ENCODE results near the gene HNRNPM. TPM values are rescaled to one million over a fixed set of nuclear protein-coding genes. Genes with fewer than 3 reads are reported as not detected.

Gene HNRNPM
- total and polyA plus RNA-seq, 2 experiments from 2014 or later = 69.3 to 159 TPM

- Histone ChIP-seq H3K27ac (no peak overlapping the region), H2AFZ (no peak overlapping the region), H3K79me2 (peaks cover 99% of the 10 kb centered on the region), H3K27me3 (no peaks in the 10 kb centered on the region), H3K4me1 (ENCODE audit: insufficient read depth) (no peaks in the 10 kb centered on the region), H3K9me3 (ENCODE audit: low read depth) (no peaks in the 10 kb centered on the region), H3K4me2 (no peak overlapping the region), H3K36me3 (replicated peaks; ENCODE audit: insufficient read depth, low read depth) (peaks cover 6% of the 10 kb centered on the region), H4K20me1 (ENCODE audit: insufficient read depth, poor library complexity, severe bottlenecking) (peaks cover 52% of the 10 kb centered on the region), H3K4me3 (no peak overlapping the region), H3K9me2 (replicated peaks; ENCODE audit: insufficient read depth) (no peaks in the 10 kb centered on the region)
- no peak for DNase-seq (ENCODE audit: low spot score)
- no peak for TF ChIP-seq EZH2phosphoT487 (IDR thresholded peaks at IDR 0.05; ENCODE audit: low read depth, severe bottlenecking, unreplicated experiment)
- 100% methylated on average over 1 of the region's 1 CpG for WGBS (ENCODE audit: low lambda C conversion rate, missing lambda C conversion rate)
Measured at GRCh38 chr19:8475005-8475404, 30.2 kb downstream of the HNRNPM start.

GRCh38 chr19:8476524-8476923 lies 31.7 kb downstream of the HNRNPM start:
- 91% methylated on average over 8 of the region's 8 CpGs for WGBS (ENCODE audit: low lambda C conversion rate, missing lambda C conversion rate)
- H3K27ac ChIP-seq = no peak overlapping the region
- no peaks in the 10 kb centered on the region for H3K4me1 ChIP-seq (ENCODE audit: insufficient read depth)
- no peaks in the 10 kb centered on the region for H3K27me3 ChIP-seq
- TF ChIP-seq EZH2 (IDR thresholded peaks at IDR 0.05; ENCODE audit: borderline replicate concordance) = no peak
- TF ChIP-seq CTCF (IDR thresholded peaks at IDR 0.05; ENCODE audit: poor library complexity) = no peak
- no peak for TF ChIP-seq EZH2phosphoT487 (IDR thresholded peaks at IDR 0.05; ENCODE audit: low read depth, severe bottlenecking, unreplicated experiment)
- H3K9me3 ChIP-seq (ENCODE audit: low read depth) = no peaks in the 10 kb centered on the region
- H3K4me2 ChIP-seq = no peak overlapping the region
- peaks cover 6% of the 10 kb centered on the region for H3K36me3 ChIP-seq (replicated peaks; ENCODE audit: insufficient read depth, low read depth)
- peaks cover 56% of the 10 kb centered on the region for H4K20me1 ChIP-seq (ENCODE audit: insufficient read depth, poor library complexity, severe bottlenecking)
- H3K4me3 ChIP-seq = no peak overlapping the region
- H3K79me2 ChIP-seq = peaks cover 99% of the 10 kb centered on the region
- H2AFZ ChIP-seq = no peak overlapping the region
- no peaks in the 10 kb centered on the region for H3K9me2 ChIP-seq (replicated peaks; ENCODE audit: insufficient read depth)
- no peak for DNase-seq (ENCODE audit: low spot score)

GRCh38 chr19:8477889-8478288 lies 33.1 kb downstream of the HNRNPM start:
- no peaks in the 10 kb centered on the region for H3K27me3 ChIP-seq
- DNase-seq (ENCODE audit: low spot score) = no peak
- no peak overlapping the region for H2AFZ ChIP-seq
- 89% methylated on average over 4 of the region's 4 CpGs for WGBS (ENCODE audit: low lambda C conversion rate, missing lambda C conversion rate)
- H4K20me1 ChIP-seq (ENCODE audit: insufficient read depth, poor library complexity, severe bottlenecking) = peaks cover 63% of the 10 kb centered on the region
- H3K4me1 ChIP-seq (ENCODE audit: insufficient read depth) = no peaks in the 10 kb centered on the region
- H3K9me3 ChIP-seq (ENCODE audit: low read depth) = no peaks in the 10 kb centered on the region
- peaks cover 6% of the 10 kb centered on the region for H3K36me3 ChIP-seq (replicated peaks; ENCODE audit: insufficient read depth, low read depth)
- peaks cover 97% of the 10 kb centered on the region for H3K79me2 ChIP-seq
- no peaks in the 10 kb centered on the region for H3K9me2 ChIP-seq (replicated peaks; ENCODE audit: insufficient read depth)
- H3K4me2 ChIP-seq = no peak overlapping the region
- TF ChIP-seq EZH2phosphoT487 (IDR thresholded peaks at IDR 0.05; ENCODE audit: low read depth, severe bottlenecking, unreplicated experiment) (no peak), EZH2 (IDR thresholded peaks at IDR 0.05; ENCODE audit: borderline replicate concordance) (no peak), CTCF (IDR thresholded peaks at IDR 0.05; ENCODE audit: poor library complexity) (no peak)
- H3K4me3 ChIP-seq = no peak overlapping the region
- no peak overlapping the region for H3K27ac ChIP-seq

GRCh38 chr19:8478598-8478997 lies 33.8 kb downstream of the HNRNPM start:
- WGBS (ENCODE audit: low lambda C conversion rate, missing lambda C conversion rate) = 82% methylated on average over 3 of the region's 3 CpGs
- Histone ChIP-seq H3K4me1 (ENCODE audit: insufficient read depth) (no peaks in the 10 kb centered on the region), H3K9me3 (ENCODE audit: low read depth) (no peaks in the 10 kb centered on the region), H3K27ac (no peak overlapping the region), H3K27me3 (no peaks in the 10 kb centered on the region), H3K79me2 (peaks cover 95% of the 10 kb centered on the region), H3K9me2 (replicated peaks; ENCODE audit: insufficient read depth) (no peaks in the 10 kb centered on the region), H3K4me3 (no peak overlapping the region), H3K4me2 (no peak overlapping the region), H4K20me1 (ENCODE audit: insufficient read depth, poor library complexity, severe bottlenecking) (peaks cover 69% of the 10 kb centered on the region), H3K36me3 (replicated peaks; ENCODE audit: insufficient read depth, low read depth) (peaks cover 6% of the 10 kb centered on the region), H2AFZ (no peak overlapping the region)
- no peak for DNase-seq (ENCODE audit: low spot score)
- TF ChIP-seq EZH2 (IDR thresholded peaks at IDR 0.05; ENCODE audit: borderline replicate concordance) = no peak
- TF ChIP-seq EZH2phosphoT487 (IDR thresholded peaks at IDR 0.05; ENCODE audit: low read depth, severe bottlenecking, unreplicated experiment) = no peak

Measured in hepatocyte (in vitro differentiated cells).